SK-N-SH (cell line): ENCODE data around the gene FRY.

Experiments used
- GABPA ChIP-seq: IDR thresholded peaks from 2 replicates; pipeline ENCODE4 v1.4.0; 2012; ENCODE audit warnings: low read depth, mild to moderate bottlenecking
- MAX ChIP-seq: IDR thresholded peaks from 2 replicates; pipeline ENCODE4 v1.4.0; 2012; ENCODE audit warnings: low read depth
- PBX3 ChIP-seq: IDR thresholded peaks from 2 replicates; pipeline ENCODE4; 2012
- RAD21 ChIP-seq: IDR thresholded peaks from 2 replicates; pipeline ENCODE4 v1.6.1; 2012; ENCODE audit warnings: mild to moderate bottlenecking, low read length

- no peak for TF ChIP-seq RAD21
- no peak for TF ChIP-seq MAX
- TF ChIP-seq PBX3 = no peak
- TF ChIP-seq GABPA = no peak
Measured at GRCh38 chr13:32200741-32201140, 169.2 kb downstream of the FRY start.
